Fibroblast of mammary gland (primary cell): Measurements from ENCODE around the gene NDUFS6.
A peak's percentile ranks its signal among the peaks of the same experiment; 100 is the strongest.
"Not testable (repeated sequence)": the region's sequence is repeated elsewhere in the genome, so short reads cannot be mapped to it uniquely, and the experiment has no call there.

ENCODE experiments used
- DNase-seq: peaks from one replicate; pipeline ENCODE4 v3.0.0-alpha.2; 2010; ENCODE audit warnings: low read depth
- H3K4me3 ChIP-seq: 2 replicates; pipeline ENCODE4 v1.5.1; 2011; ENCODE audit warnings: low read depth, mild to moderate bottlenecking, low read length, moderate library complexity; ENCODE audit not compliant: control insufficient read depth
- CTCF ChIP-seq: conservative IDR thresholded peaks from 2 replicates; pipeline ENCODE4 v1.5.1; 2011; ENCODE audit warnings: low read depth, low read length, inconsistent platforms; ENCODE audit not compliant: control insufficient read depth, insufficient read depth

The NDUFS6 gene

GRCh38 chr5:1808439-1808838 is 7.2 kb downstream of the NDUFS6 start:
- peak; percentile 69 for DNase-seq
- TF ChIP-seq CTCF = no peak
- no peak overlapping the region for H3K4me3 ChIP-seq

GRCh38 chr5:1809416-1810035 is 8.3 kb downstream of the NDUFS6 start:
- no peak for DNase-seq
- H3K4me3 ChIP-seq = no peak overlapping the region

GRCh38 chr5:1810581-1811101 is 9.4 kb downstream of the NDUFS6 start:
- no peak for TF ChIP-seq CTCF
- H3K4me3 ChIP-seq = no peak overlapping the region
- no peak for DNase-seq

More at GRCh38 chr5:1809416-1810035, 8.3 kb downstream of the NDUFS6 start:
- no peak for TF ChIP-seq CTCF

- no peak overlapping the region for H3K4me3 ChIP-seq
- no peak for DNase-seq
- TF ChIP-seq CTCF = no peak
Measured at GRCh38 chr5:1814183-1815020, 13.2 kb downstream of the NDUFS6 start.

GRCh38 chr5:1815071-1815786 is 14.0 kb downstream of the NDUFS6 start:
- no peak overlapping the region for H3K4me3 ChIP-seq
- TF ChIP-seq CTCF = no peak
- no peak for DNase-seq

GRCh38 chr5:1815881-1816292 is 14.7 kb downstream of the NDUFS6 start:
- DNase-seq = no peak
- TF ChIP-seq CTCF = no peak

GRCh38 chr5:1816495-1817089 is 15.4 kb downstream of the NDUFS6 start:
- not testable (repeated sequence) for H3K4me3 ChIP-seq, DNase-seq

More at GRCh38 chr5:1815881-1816292, 14.7 kb downstream of the NDUFS6 start:
- H3K4me3 ChIP-seq = no peak overlapping the region
